Heart left ventricle (tissue), 16 donors: ENCODE measurements around the gene CNBP. TPM values are rescaled to one million over a fixed set of nuclear protein-coding genes. Genes with fewer than 3 reads are reported as not detected.
"Not testable (repeated sequence)": the region's sequence is repeated elsewhere in the genome, so short reads cannot be mapped to it uniquely, and the experiment has no call there.

Experiments used
- ATAC-seq, 4 donors: fragments of 200-7000 bp; cut with Tn5 transposase; one replicate each; pipeline ENCODE4 v1.9.1; 2020 to 2022; ENCODE audit warnings: moderate library complexity in 4 of 4, mild to moderate bottlenecking in 3 of 4, moderate number of reproducible peaks in 1 of 4
- DNase-seq, 5 donors: peaks; one replicate each; pipeline ENCODE4 v3.0.0-alpha.2; 2020
- H3K27ac ChIP-seq, 12 donors: fragments of 200-600 bp; sonication (generic) in 4 of 12; one replicate each; pipeline versions ENCODE4 v1.5.0 to v1.8.0; 2016 to 2022; ENCODE audit warnings: mild to moderate bottlenecking in 2 of 12
- H3K27me3 ChIP-seq, 9 donors: fragments of 200-600 bp; sonication (generic) in 2 of 9; one replicate each; pipeline versions ENCODE4 v1.5.1 to v1.8.0; 2016 to 2022; ENCODE audit warnings: mild to moderate bottlenecking in 3 of 9
- H3K36me3 ChIP-seq, 9 donors: fragments of 200-600 bp; sonication (generic) in 2 of 9; one replicate each; pipeline versions ENCODE4 v1.5.0 to v1.8.0; 2018 to 2022; ENCODE audit warnings: mild to moderate bottlenecking in 2 of 9
- H3K4me1 ChIP-seq, 12 donors: fragments of 200-600 bp; sonication (generic) in 4 of 12; one replicate each; pipeline versions ENCODE4 v1.5.0 to v1.8.0; 2016 to 2022; ENCODE audit warnings: mild to moderate bottlenecking in 3 of 12
- H3K4me3 ChIP-seq, 12 donors: fragments of 200-600 bp; sonication (generic) in 4 of 12; one replicate each; pipeline versions ENCODE4 v1.5.0 to v1.8.0; 2017 to 2022; ENCODE audit warnings: mild to moderate bottlenecking in 9 of 12, moderate library complexity in 4 of 12
- H3K9me3 ChIP-seq, 12 donors: fragments of 200-600 bp; sonication (generic) in 4 of 12; one replicate each; pipeline versions ENCODE4 v1.5.0 to v1.8.0; 2016 to 2022; ENCODE audit warnings: mild to moderate bottlenecking in 1 of 12
- POLR2A ChIP-seq, 2 donors: fragments of 450-650 bp; IDR thresholded peaks; one replicate each; pipeline ENCODE4 v1.6.1; 2017; ENCODE audit warnings: antibody characterized with exemption in 2 of 2, mild to moderate bottlenecking in 2 of 2, moderate library complexity in 2 of 2
- WGBS, 4 donors: extraction: QIAGEN DNeasy Blood & Tissue Kit in 2 of 4; methylation state at CpG; one replicate each; pipeline versions ENCODE4 v1.1.5 to v1.1.7; 2013 to 2018; 5-methylcytosine and 5-hydroxymethylcytosine counted together
- intact Hi-C, 10 donors: fragments of 100-400 bp; cut with DNase I; formaldehyde crosslinking; loops; one replicate each; pipeline versions ENCODE4 v1.11.1 to v1.14.2; 2022
- polyA plus RNA-seq, 2 donors: library from polyadenylated mRNA; stranded (reverse); fragments of 200-250 nt; gene quantifications; one replicate each; pipeline ENCODE4 v1.2.3, GENCODE V29; 2013
- total RNA-seq, 9 donors: library from RNA; depleted of rRNA in 2 of 9; stranded (reverse); fragments of >200 nt in 2 of 9; fragmentation: NEBNext Ultra II Directional in 3 of 9; extraction: Animal tissue kit (Norgen Biotek cat#: 25700) in 3 of 9; gene quantifications; one replicate each; pipeline versions ENCODE4 v1.1.0 to v1.2.4, GENCODE V29; 2016 to 2023
- TF ChIP-seq, protein P1 (sequence below), 12 donors: fragments of 200-600 bp; sonication (generic) in 4 of 12; IDR thresholded peaks; one replicate each; pipeline versions ENCODE4 v1.5.0 to v1.8.0; 2018 to 2022; ENCODE audit warnings: antibody characterized with exemption in 12 of 12, mild to moderate bottlenecking in 5 of 12
- donor health status: ischemic (EF 13 %, LVEDD 7.1; RV severe dilation, severe dysfunction).
- donor health status: healthy with polysubstance abuse.
- donor health status: DM: no; HTN: yes; CAD: no.
- donor health status: DM: no; HTN: no; CAD: no.
- donor health status: ischemic (EF 25% LVEDD 6.9; RV normal size, moderate dysfunction).
- donor health status: ischemic (EF 25% LVEDD 5.7; RV mildly dilated, moderate dysfunction).
- donor health status: healthy.
- donor health status: DM: yes; HTN: yes; CAD: no.
- donor health status: ischemic (EF 35%, LVEDD 5.7; RV mildly dilated, moderate dysfunction).
- donor health status: nonischemic (EF 11% LVEDD 7.7; RV severe dilation, severe dysfunction).
- donor health status: DM: yes; HTN: yes; CAD: no.
- donor health status: PGD.
- donor health status: ischemic (EF 29% LVEDD 5.4; RV normal size, mild dysfunction).
- donor health status: nonischemic (EF 23%, LVEDD 6.1; RV moderate dilation, normal function).

CNBP gene
- total and polyA plus RNA-seq, 11 donors = 376 to 743 (median 501) TPM

DNA sequence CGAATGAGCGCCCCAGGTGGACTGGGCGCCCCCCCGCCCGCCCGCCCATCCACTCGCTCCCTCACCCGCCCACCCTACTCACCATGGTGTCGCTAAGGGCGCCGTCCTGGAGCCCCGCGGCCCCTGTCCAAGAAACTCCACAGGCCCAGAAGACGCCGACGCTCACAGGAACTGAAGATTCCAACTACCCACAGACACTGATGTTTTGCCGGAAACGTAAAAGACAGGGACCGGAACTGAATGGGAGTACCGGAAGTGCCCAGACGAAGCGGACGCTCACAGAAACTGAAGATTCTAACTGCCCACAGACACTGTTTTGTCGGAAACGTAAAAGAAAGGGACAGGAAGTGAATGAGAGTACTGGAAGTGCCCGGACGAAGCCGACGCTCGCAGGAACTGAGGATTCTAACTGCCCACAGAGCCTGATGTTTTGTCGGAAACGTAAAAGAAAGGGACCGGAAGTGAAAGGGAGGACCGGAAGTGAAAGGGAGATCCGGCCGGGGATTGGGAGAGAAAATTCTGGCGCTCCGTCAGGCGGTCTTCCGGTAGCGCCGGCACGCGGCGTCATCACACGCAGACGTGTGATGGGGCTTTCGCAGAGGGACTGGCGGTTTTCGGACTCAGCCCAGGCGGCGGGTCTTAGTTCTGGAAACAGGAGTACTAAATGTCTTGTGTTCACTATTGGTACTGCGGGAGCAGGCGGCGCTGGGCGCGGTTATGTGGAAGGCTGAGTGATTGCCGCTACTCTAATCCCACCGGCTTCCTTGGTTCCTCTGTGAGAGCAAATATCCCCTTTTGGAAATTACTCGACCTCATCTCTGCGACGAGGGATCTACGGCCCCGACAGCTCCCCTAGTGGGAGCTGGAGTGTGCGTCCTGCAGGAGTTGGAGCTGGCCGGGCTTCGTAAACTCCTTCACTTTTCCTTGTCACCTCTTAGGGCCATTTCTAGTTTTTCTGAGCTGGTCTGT is 22.5 kb downstream of the CNBP start, which contains the start of gene ISY1:
Gene ISY1 (minus strand): TSS at position 173 of the 969 bp plus-strand sequence. CDS start 88 bp downstream, at position 85.
- TF ChIP-seq POLR2A (IDR thresholded peaks at IDR 0.05) = peak in 1 of 2 donors; percentile 73
- TF ChIP-seq, protein P1, sequence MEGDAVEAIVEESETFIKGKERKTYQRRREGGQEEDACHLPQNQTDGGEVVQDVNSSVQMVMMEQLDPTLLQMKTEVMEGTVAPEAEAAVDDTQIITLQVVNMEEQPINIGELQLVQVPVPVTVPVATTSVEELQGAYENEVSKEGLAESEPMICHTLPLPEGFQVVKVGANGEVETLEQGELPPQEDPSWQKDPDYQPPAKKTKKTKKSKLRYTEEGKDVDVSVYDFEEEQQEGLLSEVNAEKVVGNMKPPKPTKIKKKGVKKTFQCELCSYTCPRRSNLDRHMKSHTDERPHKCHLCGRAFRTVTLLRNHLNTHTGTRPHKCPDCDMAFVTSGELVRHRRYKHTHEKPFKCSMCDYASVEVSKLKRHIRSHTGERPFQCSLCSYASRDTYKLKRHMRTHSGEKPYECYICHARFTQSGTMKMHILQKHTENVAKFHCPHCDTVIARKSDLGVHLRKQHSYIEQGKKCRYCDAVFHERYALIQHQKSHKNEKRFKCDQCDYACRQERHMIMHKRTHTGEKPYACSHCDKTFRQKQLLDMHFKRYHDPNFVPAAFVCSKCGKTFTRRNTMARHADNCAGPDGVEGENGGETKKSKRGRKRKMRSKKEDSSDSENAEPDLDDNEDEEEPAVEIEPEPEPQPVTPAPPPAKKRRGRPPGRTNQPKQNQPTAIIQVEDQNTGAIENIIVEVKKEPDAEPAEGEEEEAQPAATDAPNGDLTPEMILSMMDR (IDR thresholded peaks at IDR 0.05) = peak; percentile 59 to 83 (median 70)
- Histone ChIP-seq H3K4me3 (peak within 1 kb of the TSS; percentile 65 to 93 (median 78)), H3K27me3 (no peaks in the 10 kb centered on the region), H3K27ac (peak within 1 kb of the TSS; percentile 71 to 99 (median 92)), H3K36me3 (peaks cover 0 to 50% (median 45%) of the 10 kb centered on the region in 9 donors), H3K4me1 (peaks cover 4 to 26% (median 20%) of the 10 kb centered on the region in 12 donors), H3K9me3 (no peaks in the 10 kb centered on the region)
- peak; percentile 90 to 94 (median 92) for ATAC-seq
- peak; percentile 92 to 93 (median 92) for DNase-seq
- intact Hi-C loops = no loop called here
- WGBS, 4 donors = 0 to 1% (median 1%) methylated on average over 62 to 67 of the region's 67 CpGs

DNA sequence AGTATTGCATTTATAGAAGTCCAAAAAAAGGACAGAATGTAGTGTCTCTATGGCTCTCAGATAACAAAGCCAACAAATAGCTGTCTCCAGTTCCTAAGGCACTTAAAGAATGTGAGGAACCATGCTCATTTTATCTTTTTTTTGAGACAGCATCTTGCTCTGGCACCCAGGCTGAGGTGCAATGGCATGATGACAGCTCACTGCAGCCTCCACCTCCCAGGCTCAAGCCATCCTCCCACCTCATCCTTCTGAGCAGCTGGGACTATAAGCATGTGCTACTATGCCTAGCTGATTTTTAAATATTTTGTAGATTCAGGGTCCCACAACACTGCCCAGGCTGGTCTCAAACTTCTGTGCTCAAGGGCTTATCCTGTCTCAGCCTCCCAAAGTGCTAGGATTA is 38.9 kb downstream of the CNBP start:
- Histone ChIP-seq H3K4me3 (no peak overlapping the region), H3K27ac (no peak overlapping the region), H3K27me3 (no peaks in the 10 kb centered on the region), H3K4me1 (no peaks in the 10 kb centered on the region), H3K9me3 (no peaks in the 10 kb centered on the region), H3K36me3 (peaks cover 0 to 95% (median 93%) of the 10 kb centered on the region in 9 donors)
- ATAC-seq (no peak), DNase-seq (no peak)
- intact Hi-C loops = no loop called here
- no peak for TF ChIP-seq POLR2A (IDR thresholded peaks at IDR 0.05)
- TF ChIP-seq, protein P1 (IDR thresholded peaks at IDR 0.05) = no peak

DNA sequence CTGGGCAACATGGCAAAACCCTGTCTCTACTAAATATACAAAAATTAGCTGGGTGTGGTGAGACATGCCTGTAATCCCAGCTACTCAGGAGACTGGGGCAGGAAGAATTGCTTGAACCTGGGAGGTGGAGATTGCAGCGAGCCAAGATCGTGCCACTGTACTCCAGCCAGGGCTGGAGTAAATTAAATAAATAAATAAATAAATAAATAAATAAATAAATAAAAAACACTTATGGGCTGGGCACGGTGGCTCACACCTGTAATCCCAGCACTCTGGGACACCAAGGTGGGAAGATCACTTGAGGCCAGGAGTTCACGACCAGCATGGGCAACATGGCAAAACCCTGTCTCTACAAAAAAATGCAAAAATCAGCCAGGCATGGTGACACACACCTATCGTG is 42.7 kb downstream of the CNBP start:
- H3K4me1 ChIP-seq, intact Hi-C loops, H3K27ac ChIP-seq, ATAC-seq, H3K27me3 ChIP-seq, H3K4me3 ChIP-seq, DNase-seq, H3K9me3 ChIP-seq: not testable (repeated sequence)
- peaks cover 0 to 98% (median 95%) of the 10 kb centered on the region in 9 donors for H3K36me3 ChIP-seq
- WGBS, 4 donors = 95 to 96% (median 95%) methylated on average over 5 of the region's 5 CpGs

DNA sequence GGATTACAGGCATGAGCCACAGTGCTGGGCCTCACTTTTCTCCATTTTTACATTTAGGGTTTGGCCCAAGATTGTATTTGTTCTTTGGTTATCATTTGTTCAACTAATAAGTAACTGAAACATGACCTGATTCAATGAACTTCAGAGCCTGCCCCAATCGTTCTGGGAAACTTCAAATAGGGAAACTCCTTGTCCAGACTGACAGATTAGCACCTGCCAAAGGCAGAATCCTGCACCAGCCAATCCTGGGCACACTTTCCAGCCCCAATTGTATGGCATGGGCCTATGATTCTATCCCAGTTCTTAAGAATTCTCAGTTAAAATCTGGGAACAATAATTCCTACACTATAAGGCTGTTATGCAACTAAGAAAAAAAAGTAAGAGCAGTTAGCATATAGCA is 43.8 kb downstream of the CNBP start:
- DNase-seq (no peak), ATAC-seq (no peak)
- intact Hi-C loops = no loop called here
- H3K4me3 ChIP-seq = no peak overlapping the region
- 45 to 54% (median 48%) methylated on average over 1 of the region's 1 CpG for WGBS, 4 donors
- H3K4me1 ChIP-seq = no peaks in the 10 kb centered on the region
- H3K27me3 ChIP-seq = no peaks in the 10 kb centered on the region
- H3K27ac ChIP-seq = no peak overlapping the region
- H3K9me3 ChIP-seq = no peaks in the 10 kb centered on the region
- H3K36me3 ChIP-seq = peaks cover 0 to 98% (median 97%) of the 10 kb centered on the region in 9 donors
- no peak for TF ChIP-seq POLR2A (IDR thresholded peaks at IDR 0.05)
- TF ChIP-seq, protein P1 (IDR thresholded peaks at IDR 0.05) = no peak

DNA sequence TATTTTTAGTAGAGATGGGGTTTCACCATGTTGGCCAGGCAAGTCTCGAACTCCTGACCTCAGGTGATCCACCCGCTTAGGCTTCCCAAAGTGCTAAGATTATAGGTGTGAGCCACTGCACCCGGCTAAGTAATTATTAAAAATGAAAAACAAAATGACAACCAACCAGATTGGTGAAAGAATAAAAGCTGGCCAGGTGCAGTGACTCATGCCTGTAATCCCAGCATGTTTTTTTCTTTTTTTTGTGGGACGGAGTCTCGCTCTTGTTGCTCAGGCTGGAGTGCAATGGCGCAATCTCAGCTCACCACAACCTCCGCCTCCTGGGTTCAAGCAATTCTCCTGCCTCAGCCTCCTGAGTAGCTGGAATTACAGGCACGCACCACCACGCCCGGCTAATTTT is 47.4 kb downstream of the CNBP start:
- H3K4me3 ChIP-seq, H3K27ac ChIP-seq, intact Hi-C loops, ATAC-seq, H3K27me3 ChIP-seq, DNase-seq, H3K9me3 ChIP-seq, H3K4me1 ChIP-seq: not testable (repeated sequence)
- peaks cover 0 to 100% (median 97%) of the 10 kb centered on the region in 9 donors for H3K36me3 ChIP-seq
- 93 to 97% (median 95%) methylated on average over 10 of the region's 10 CpGs for WGBS, 4 donors
